ENCODE measurements around the gene MACIR.

DNA sequence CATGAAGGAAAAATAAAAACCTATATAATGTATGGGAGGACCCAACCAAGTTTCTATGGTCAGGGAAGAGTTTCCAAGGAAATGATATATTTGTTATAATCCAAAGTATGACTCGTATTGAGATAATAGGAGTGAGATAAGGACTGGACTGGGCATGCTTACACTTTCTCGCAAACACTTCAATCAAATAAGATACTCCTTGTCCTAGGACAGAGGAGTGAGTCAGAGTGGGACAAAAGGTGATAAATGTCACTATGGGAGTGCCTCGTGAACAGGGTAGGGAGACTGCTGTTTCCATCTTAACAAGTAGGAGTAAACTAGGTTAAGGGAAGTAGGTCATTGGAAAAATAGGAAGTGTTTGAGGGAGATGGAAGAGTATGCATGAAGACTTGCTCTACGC, 47.2 kb downstream of the MACIR start:
- TF ChIP-seq POLR2A (IDR thresholded peaks at IDR 0.05; ENCODE audit: extremely low read depth, insufficient read length) (no peak), MYC (IDR thresholded peaks at IDR 0.05; ENCODE audit: low read depth, low read length) (no peak)
- TF ChIP-seq, protein P1, sequence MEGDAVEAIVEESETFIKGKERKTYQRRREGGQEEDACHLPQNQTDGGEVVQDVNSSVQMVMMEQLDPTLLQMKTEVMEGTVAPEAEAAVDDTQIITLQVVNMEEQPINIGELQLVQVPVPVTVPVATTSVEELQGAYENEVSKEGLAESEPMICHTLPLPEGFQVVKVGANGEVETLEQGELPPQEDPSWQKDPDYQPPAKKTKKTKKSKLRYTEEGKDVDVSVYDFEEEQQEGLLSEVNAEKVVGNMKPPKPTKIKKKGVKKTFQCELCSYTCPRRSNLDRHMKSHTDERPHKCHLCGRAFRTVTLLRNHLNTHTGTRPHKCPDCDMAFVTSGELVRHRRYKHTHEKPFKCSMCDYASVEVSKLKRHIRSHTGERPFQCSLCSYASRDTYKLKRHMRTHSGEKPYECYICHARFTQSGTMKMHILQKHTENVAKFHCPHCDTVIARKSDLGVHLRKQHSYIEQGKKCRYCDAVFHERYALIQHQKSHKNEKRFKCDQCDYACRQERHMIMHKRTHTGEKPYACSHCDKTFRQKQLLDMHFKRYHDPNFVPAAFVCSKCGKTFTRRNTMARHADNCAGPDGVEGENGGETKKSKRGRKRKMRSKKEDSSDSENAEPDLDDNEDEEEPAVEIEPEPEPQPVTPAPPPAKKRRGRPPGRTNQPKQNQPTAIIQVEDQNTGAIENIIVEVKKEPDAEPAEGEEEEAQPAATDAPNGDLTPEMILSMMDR (IDR thresholded peaks at IDR 0.05; ENCODE audit: low read depth, low read length) = no peak

Measured in NB4 (cell line).